Transverse colon (tissue), 3 donors: Measurements from ENCODE around the gene KIFC3.

Experiments used
- CTCF ChIP-seq, 5 experiments: fragments of 200-600 bp in 3 of 5; fragments of 450-650 bp in 2 of 5; sonication (generic) in 3 of 5; IDR thresholded peaks; 1 replicate in 2 of 5; 2 replicates in 3 of 5; pipeline ENCODE4 v1.5.1; 2016 to 2017; ENCODE audit warnings: antibody characterized with exemption in 5 of 5, inconsistent platforms in 3 of 5, mild to moderate bottlenecking in 2 of 5, moderate library complexity in 1 of 5
- EP300 ChIP-seq: sonication (generic); formaldehyde crosslinking; IDR thresholded peaks from one replicate; pipeline ENCODE4 v1.6.1; 2017; ENCODE audit warnings: antibody characterized with exemption, low read depth
- POLR2A ChIP-seq: fragments of 450-650 bp; IDR thresholded peaks from one replicate; pipeline ENCODE4 v1.6.1; 2016; ENCODE audit warnings: antibody characterized with exemption, mild to moderate bottlenecking, moderate library complexity

- TF ChIP-seq EP300 = no peak
- no peak for TF ChIP-seq POLR2A
- no peak for TF ChIP-seq CTCF (IDR thresholded peaks at IDR 0.05)
Measured at GRCh38 chr16:57785385-57785784, 16.9 kb downstream of the KIFC3 start.
